Kidney epithelial cell (primary cell): ENCODE data around the gene DIP2C. TPM values are rescaled to one million over a fixed set of nuclear protein-coding genes. Genes with fewer than 3 reads are reported as not detected.
A peak's percentile ranks its signal among the peaks of the same experiment; 100 is the strongest.

Experiments used
- DNase-seq: peaks from one replicate; pipeline ENCODE4 v3.0.0-alpha.2; 2010; ENCODE audit warnings: low read depth
- H3K27me3 ChIP-seq: 2 replicates; pipeline ENCODE4 v1.6.0; 2011; ENCODE audit warnings: low read length; ENCODE audit not compliant: control insufficient read depth, insufficient read depth
- H3K36me3 ChIP-seq: 2 replicates; pipeline ENCODE4 v1.5.1; 2011; ENCODE audit warnings: low read length; ENCODE audit not compliant: control insufficient read depth, insufficient read depth
- H3K4me3 ChIP-seq: 2 replicates; pipeline ENCODE4 v1.5.1; 2011; ENCODE audit warnings: low read depth, mild to moderate bottlenecking, control low read depth, low read length
- CTCF ChIP-seq: IDR thresholded peaks from 2 replicates; pipeline ENCODE4 v1.5.1; 2011; ENCODE audit warnings: mild to moderate bottlenecking, moderate library complexity, low read length, control low read depth, inconsistent platforms; ENCODE audit not compliant: insufficient read depth, poor library complexity, severe bottlenecking
- total RNA-seq: library from RNA; depleted of rRNA; stranded (reverse); fragments of >200 nt; gene quantifications from 2 replicates; pipeline ENCODE4 v1.2.3, GENCODE V29; 2015

DIP2C gene
- total RNA-seq, 1 donor from 2014 or later: 19.2 TPM

- Histone ChIP-seq H3K36me3 (no peaks in the 10 kb centered on the region), H3K4me3 (no peak overlapping the region), H3K27me3 (no peaks in the 10 kb centered on the region)
- DNase-seq: no peak
- TF ChIP-seq CTCF: no peak
These were observed 96.5 kb downstream of the DIP2C start for GRCh38 chr10:593016-593415.

DNA sequence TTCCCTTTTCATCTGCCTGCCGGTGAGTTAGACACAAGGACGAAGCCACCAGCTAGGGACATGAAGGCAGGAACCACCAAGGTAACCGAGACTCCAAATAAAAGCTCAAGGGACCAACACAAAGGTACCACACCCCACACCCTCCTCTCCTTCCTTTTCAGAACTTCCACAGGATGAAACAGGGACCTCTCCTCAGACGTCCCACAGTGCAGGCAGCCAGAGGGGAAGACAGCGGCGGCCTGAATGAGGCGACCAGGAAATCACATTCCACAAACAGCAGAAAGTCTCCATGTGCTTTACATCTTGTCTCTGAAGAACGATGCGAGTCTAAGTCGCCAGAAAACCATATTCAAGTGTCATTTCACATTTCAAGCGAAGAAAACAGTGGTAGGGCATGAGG, 97.8 kb downstream of the DIP2C start:
- no peaks in the 10 kb centered on the region for H3K27me3 ChIP-seq
- no peak overlapping the region for H3K4me3 ChIP-seq
- no peak for DNase-seq
- no peaks in the 10 kb centered on the region for H3K36me3 ChIP-seq
- TF ChIP-seq CTCF: no peak

- no peak for DNase-seq
- H3K4me3 ChIP-seq: no peak overlapping the region
- H3K27me3 ChIP-seq: no peaks in the 10 kb centered on the region
- no peak for TF ChIP-seq CTCF
- H3K36me3 ChIP-seq: no peaks in the 10 kb centered on the region
These were observed 98.7 kb downstream of the DIP2C start for GRCh38 chr10:590721-591120.

- Histone ChIP-seq H3K36me3 (no peaks in the 10 kb centered on the region), H3K4me3 (no peak overlapping the region), H3K27me3 (no peaks in the 10 kb centered on the region)
- no peak for TF ChIP-seq CTCF
- DNase-seq: no peak
These were observed 99.3 kb downstream of the DIP2C start for GRCh38 chr10:589961-590680.

- peak; percentile 40 for TF ChIP-seq CTCF
- DNase-seq: no peak
- Histone ChIP-seq H3K27me3 (no peaks in the 10 kb centered on the region), H3K4me3 (no peak overlapping the region), H3K36me3 (no peaks in the 10 kb centered on the region)
These were observed 101.0 kb downstream of the DIP2C start for GRCh38 chr10:588246-589165.
